HCT116 (cell line): ENCODE results near the gene HSBP1. TPM values are rescaled to one million over a fixed set of nuclear protein-coding genes. Genes with fewer than 3 reads are reported as not detected.

ENCODE experiments used
- ATAC-seq: fragments of 200-7000 bp; cut with Tn5 transposase; 2 replicates; pipeline ENCODE4 v1.9.1; 2020; ENCODE audit warnings: mild to moderate bottlenecking, moderate library complexity
- BruUV-seq: library from RNA; stranded (reverse); fragments of 400-500 nt; replicated peaks from 2 replicates; lab custom pipeline; 2021; lab: Mats Ljungman, UMichigan
- CTCF ChIA-PET: fragments of 300-600 bp; sonication (Branson Sonifier 250); formaldehyde crosslinking; loops from one replicate; lab custom pipeline; 2021; ENCODE audit warnings: antibody characterized with exemption; lab: Charles Lee
- POLR2A ChIA-PET: fragments of 300-600, 350-600 bp; sonication (Branson Sonifier 250); formaldehyde crosslinking; loops from one replicate; lab custom pipeline; 2021; ENCODE audit warnings: antibody characterized with exemption; lab: Charles Lee
- RAD21 ChIA-PET, 2 experiments: fragments of 300-600 bp; sonication (Branson Sonifier 250); formaldehyde crosslinking; loops; one replicate each; lab custom pipeline; 2023; ENCODE audit warnings: low total read pairs in 2 of 2; ENCODE audit not compliant: uncharacterized antibody in 2 of 2, unreplicated experiment in 2 of 2, low non-redundant PET in 1 of 2; lab: Charles Lee
- DNase-seq: peaks from one replicate; pipeline ENCODE4 v3.0.0-alpha.2; 2010; ENCODE audit warnings: low read depth, low spot score
- H2AFZ ChIP-seq: fragments of 200-600 bp; shearing (Covaris generic), sonication (generic); 2 replicates; pipeline ENCODE4 v1.6.1; 2017; ENCODE audit warnings: low read depth, mixed run types, mixed read lengths, antibody characterized with exemption, low read length; ENCODE audit not compliant: poor library complexity, severe bottlenecking
- H3K27ac ChIP-seq: 2 replicates; pipeline ENCODE4 v1.5.1; 2012; ENCODE audit warnings: low read depth, low read length
- H3K27me3 ChIP-seq: fragments of 200-600 bp; sonication (generic); 2 replicates; pipeline ENCODE4 v1.6.1; 2016; ENCODE audit warnings: mixed run types, low read length, mixed read lengths; ENCODE audit not compliant: insufficient read depth
- H3K36me3 ChIP-seq, 2 experiments: fragments of 200-500 bp in 1 of 2; fragments of 200-600 bp in 1 of 2; sonication (Bioruptor generic) in 1 of 2; sonication (generic) in 1 of 2; 2 replicates each; pipeline versions ENCODE4 v1.5.1 to v1.6.1; 2014 to 2016; ENCODE audit warnings: low read length in 2 of 2, inconsistent platforms in 1 of 2, mixed read lengths in 1 of 2, mixed run types in 1 of 2; ENCODE audit not compliant: insufficient read depth in 2 of 2, control insufficient read depth in 1 of 2
- H3K4me1 ChIP-seq, 2 experiments: fragments of 200-600 bp in 1 of 2; sonication (generic) in 1 of 2; 2 replicates each; pipeline versions ENCODE4 v1.5.1 to v1.6.1; 2012 to 2017; ENCODE audit warnings: low read length in 2 of 2, inconsistent platforms in 1 of 2, mild to moderate bottlenecking in 1 of 2, mixed read lengths in 1 of 2, mixed run types in 1 of 2, moderate library complexity in 1 of 2; ENCODE audit not compliant: insufficient read depth in 2 of 2, control insufficient read depth in 1 of 2
- H3K4me2 ChIP-seq: fragments of 200-600 bp; sonication (generic); 2 replicates; pipeline ENCODE4 v1.6.1; 2017; ENCODE audit warnings: mixed run types, low read length, mixed read lengths
- H3K4me3 ChIP-seq, 2 experiments: fragments of 200-600 bp in 1 of 2; sonication (generic) in 1 of 2; replicated peaks in 1 of 2; 2 replicates each; pipeline ENCODE4 v1.5.1; 2011 to 2016; ENCODE audit warnings: low read length in 2 of 2, control low read depth in 1 of 2, low read depth in 1 of 2, mild to moderate bottlenecking in 1 of 2, mixed read lengths in 1 of 2, mixed run types in 1 of 2
- H3K79me2 ChIP-seq: fragments of 200-600 bp; sonication (generic); 2 replicates; pipeline ENCODE4 v1.6.1; 2017; ENCODE audit warnings: mild to moderate bottlenecking, mixed run types, low read length, moderate library complexity, mixed read lengths; ENCODE audit not compliant: insufficient read depth
- H3K9ac ChIP-seq: fragments of 200-600 bp; sonication (generic); 2 replicates; pipeline ENCODE4 v1.6.1; 2016; ENCODE audit warnings: low read length, mixed read lengths
- H3K9me2 ChIP-seq: fragments of 200-600 bp; sonication (generic), shearing (Covaris generic); 2 replicates; pipeline ENCODE4 v1.6.1; 2017; ENCODE audit warnings: mixed run types, mild to moderate bottlenecking, moderate library complexity; ENCODE audit not compliant: insufficient read depth
- H3K9me3 ChIP-seq, 2 experiments: fragments of 200-500 bp in 1 of 2; fragments of 200-600 bp in 1 of 2; sonication (Bioruptor generic) in 1 of 2; sonication (generic) in 1 of 2; 2 replicates each; pipeline ENCODE4 v1.6.1; 2014 to 2017; ENCODE audit warnings: low read length in 2 of 2, mixed read lengths in 2 of 2, inconsistent platforms in 1 of 2, low read depth in 1 of 2, mild to moderate bottlenecking in 1 of 2, mixed run types in 1 of 2, moderate library complexity in 1 of 2; ENCODE audit not compliant: control insufficient read depth in 1 of 2, insufficient read depth in 1 of 2
- H4K20me1 ChIP-seq: fragments of 200-600 bp; sonication (generic), shearing (Covaris generic); 2 replicates; pipeline ENCODE4 v1.6.1; 2017; ENCODE audit warnings: mixed run types, mild to moderate bottlenecking, moderate library complexity; ENCODE audit not compliant: insufficient read depth
- CEBPB ChIP-seq: IDR thresholded peaks from 2 replicates; pipeline ENCODE4 v1.6.1; 2012; ENCODE audit warnings: low read depth
- EGR1 ChIP-seq: IDR thresholded peaks from 2 replicates; pipeline ENCODE4 v1.6.1; 2012; ENCODE audit warnings: low read depth
- ELF1 ChIP-seq: IDR thresholded peaks from 2 replicates; pipeline ENCODE4 v1.6.1; 2012; ENCODE audit warnings: low read depth, borderline replicate concordance
- FOSL1 ChIP-seq: IDR thresholded peaks from 2 replicates; pipeline ENCODE4 v1.6.1; 2012; ENCODE audit warnings: low read depth
- POLR2AphosphoS5 ChIP-seq: IDR thresholded peaks from 2 replicates; pipeline ENCODE4 v1.6.1; 2011; ENCODE audit warnings: mild to moderate bottlenecking, low read depth, low read length, moderate library complexity
- SIN3A ChIP-seq: IDR thresholded peaks from 2 replicates; pipeline ENCODE4 v1.6.1; 2012; ENCODE audit warnings: low read depth
- SRF ChIP-seq: IDR thresholded peaks from 2 replicates; pipeline ENCODE4 v1.6.1; 2012; ENCODE audit warnings: low read depth
- YY1 ChIP-seq: IDR thresholded peaks from 2 replicates; pipeline ENCODE4 v1.6.1; 2011; ENCODE audit warnings: low read length, low read depth, moderate library complexity, mild to moderate bottlenecking; ENCODE audit not compliant: insufficient replicate concordance; ENCODE audit errors: extremely low read depth
- ZFX ChIP-seq: fragments of 450-650 bp; IDR thresholded peaks from 2 replicates; pipeline ENCODE4 v1.6.1; 2017
- ZNF274 ChIP-seq: fragments of 200-500 bp; sonication (Bioruptor generic); IDR thresholded peaks from 2 replicates; pipeline ENCODE4 v1.6.1; 2014; ENCODE audit warnings: mild to moderate bottlenecking, low read depth, low read length, inconsistent platforms
- intact Hi-C: fragments of 100-400 bp; cut with micrococcal nuclease; formaldehyde crosslinking; loops from 2 replicates; pipeline ENCODE4 v1.10.0; 2022
- total RNA-seq: library from RNA; stranded (reverse); gene quantifications from one replicate; pipeline ENCODE4 v1.2.1, GENCODE V29; 2021; ENCODE audit not compliant: unreplicated experiment
- TF ChIP-seq, protein P1 (sequence below), 3 experiments: fragments of 200-600 bp in 1 of 3; sonication (generic) in 1 of 3; IDR thresholded peaks in 2 of 3; conservative IDR thresholded peaks in 1 of 3; 2 replicates each; pipeline ENCODE4 v1.5.1; 2012 to 2017; ENCODE audit warnings: low read depth in 2 of 3, low read length in 2 of 3, antibody characterized with exemption in 1 of 3, borderline replicate concordance in 1 of 3, control low read depth in 1 of 3, mild to moderate bottlenecking in 1 of 3, mixed read lengths in 1 of 3, mixed run types in 1 of 3, moderate library complexity in 1 of 3; ENCODE audit not compliant: insufficient read depth in 1 of 3
- TF ChIP-seq, protein P2 (sequence below): IDR thresholded peaks from 2 replicates; pipeline ENCODE4 v1.6.1; 2012

HSBP1 gene
- total RNA-seq, 1 experiment from 2014 or later = 270 TPM

- Histone ChIP-seq H3K27ac (no peak overlapping the region), H3K4me2 (no peak overlapping the region), H3K27me3 (peaks cover 9% of the 10 kb centered on the region; the same call in 1 of the 2 replicates), H3K9me2 (no peaks in the 10 kb centered on the region), H3K4me3 (no peak overlapping the region), H3K9me3 (no peaks in the 10 kb centered on the region), H3K36me3 (no peaks in the 10 kb centered on the region), H4K20me1 (no peaks in the 10 kb centered on the region), H2AFZ (no peak overlapping the region), H3K9ac (no peak overlapping the region), H3K79me2 (no peaks in the 10 kb centered on the region)
- ChIA-PET RAD21 (no interaction called here), CTCF (no interaction called here)
- ATAC-seq = no peak
- intact Hi-C loops = no loop called here
- DNase-seq = no peak
- no peak for TF ChIP-seq ELF1
- TF ChIP-seq YY1 = no peak
- TF ChIP-seq, protein P1, sequence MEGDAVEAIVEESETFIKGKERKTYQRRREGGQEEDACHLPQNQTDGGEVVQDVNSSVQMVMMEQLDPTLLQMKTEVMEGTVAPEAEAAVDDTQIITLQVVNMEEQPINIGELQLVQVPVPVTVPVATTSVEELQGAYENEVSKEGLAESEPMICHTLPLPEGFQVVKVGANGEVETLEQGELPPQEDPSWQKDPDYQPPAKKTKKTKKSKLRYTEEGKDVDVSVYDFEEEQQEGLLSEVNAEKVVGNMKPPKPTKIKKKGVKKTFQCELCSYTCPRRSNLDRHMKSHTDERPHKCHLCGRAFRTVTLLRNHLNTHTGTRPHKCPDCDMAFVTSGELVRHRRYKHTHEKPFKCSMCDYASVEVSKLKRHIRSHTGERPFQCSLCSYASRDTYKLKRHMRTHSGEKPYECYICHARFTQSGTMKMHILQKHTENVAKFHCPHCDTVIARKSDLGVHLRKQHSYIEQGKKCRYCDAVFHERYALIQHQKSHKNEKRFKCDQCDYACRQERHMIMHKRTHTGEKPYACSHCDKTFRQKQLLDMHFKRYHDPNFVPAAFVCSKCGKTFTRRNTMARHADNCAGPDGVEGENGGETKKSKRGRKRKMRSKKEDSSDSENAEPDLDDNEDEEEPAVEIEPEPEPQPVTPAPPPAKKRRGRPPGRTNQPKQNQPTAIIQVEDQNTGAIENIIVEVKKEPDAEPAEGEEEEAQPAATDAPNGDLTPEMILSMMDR (IDR thresholded peaks at IDR 0.05 in 2 of 3, conservative IDR thresholded peaks at IDR 0.05 in 1 of 3; ENCODE audit: borderline replicate concordance in 1 of 3, insufficient read depth in 1 of 3, low read depth in 2 of 3, low read length in 2 of 3) = no peak
- TF ChIP-seq CEBPB = no peak
- no peak for TF ChIP-seq ZNF274
- no peak for TF ChIP-seq EGR1
- TF ChIP-seq, protein P2, sequence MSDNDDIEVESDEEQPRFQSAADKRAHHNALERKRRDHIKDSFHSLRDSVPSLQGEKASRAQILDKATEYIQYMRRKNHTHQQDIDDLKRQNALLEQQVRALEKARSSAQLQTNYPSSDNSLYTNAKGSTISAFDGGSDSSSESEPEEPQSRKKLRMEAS = no peak
- no peak for TF ChIP-seq ZFX
- TF ChIP-seq SIN3A = no peak
- no peak for TF ChIP-seq SRF
- TF ChIP-seq POLR2AphosphoS5 = no peak
- no peak for TF ChIP-seq FOSL1
- TF ChIP-seq, all 23 proteins: peak for 0
- POLR2A ChIA-PET = no interaction called here
- H3K4me1 ChIP-seq = no peaks in the 10 kb centered on the region
- BruUV-seq = no TSS peak
Measured at GRCh38 chr16:83852774-83853173, 45.0 kb downstream of the HSBP1 start.
